Stimulated activated CD4-positive, alpha-beta T cell treated with anti-CD3 and anti-CD28 coated beads, TNF-alpha, amount 100 ng/mL, for 4 hours (primary cell): ENCODE measurements around the gene DTYMK.

ENCODE experiments used
- DNase-seq, 3 experiments: peaks; one replicate each; pipeline ENCODE4 v3.0.0-alpha.2; 2020; ENCODE audit warnings: low read depth in 3 of 3

DTYMK gene

GRCh38 chr2:241649927-241650326 lies 36.7 kb downstream of the DTYMK start:
- DNase-seq: no peak

- no peak for DNase-seq
Observed at GRCh38 chr2:241649404-241649803, 37.2 kb downstream of the DTYMK start.

GRCh38 chr2:241648453-241648852 lies 38.2 kb downstream of the DTYMK start:
- DNase-seq: no peak

- DNase-seq: no peak
Observed at GRCh38 chr2:241645915-241646645, 40.5 kb downstream of the DTYMK start.

- DNase-seq: no peak
Observed at GRCh38 chr2:241645056-241645914, 41.3 kb downstream of the DTYMK start.

- DNase-seq: no peak
Observed at GRCh38 chr2:241641631-241642030, 45.0 kb downstream of the DTYMK start.

- DNase-seq: no peak
Observed at GRCh38 chr2:241640165-241640795, 46.3 kb downstream of the DTYMK start.

- DNase-seq: no peak
Observed at GRCh38 chr2:241639385-241639784, 47.2 kb downstream of the DTYMK start.

GRCh38 chr2:241638940-241639339 lies 47.7 kb downstream of the DTYMK start:
- DNase-seq: no peak

GRCh38 chr2:241637795-241638660 lies 48.6 kb downstream of the DTYMK start:
- DNase-seq: peak in 1 of 3 experiments; percentile 61

GRCh38 chr2:241637018-241637794 lies 49.4 kb downstream of the DTYMK start, which contains the start of the genes ATG4B and THAP4:
Gene ATG4B (plus strand): TSS chr2:241637693. CDS start chr2:241637715, 22 bp downstream.
Gene THAP4 (minus strand): TSS chr2:241637158. CDS start chr2:241637017, 141 bp downstream.
- DNase-seq: peak; percentile 55 to 64 (median 57)

GRCh38 chr2:241636182-241637017 lies 50.2 kb downstream of the DTYMK start:
- DNase-seq: peak in 2 of 3 experiments; percentile 9 to 21

GRCh38 chr2:241635756-241636155 lies 50.9 kb downstream of the DTYMK start:
- no peak for DNase-seq

GRCh38 chr2:241633561-241633960 lies 53.1 kb downstream of the DTYMK start:
- DNase-seq: no peak

GRCh38 chr2:241632478-241633325 lies 53.9 kb downstream of the DTYMK start:
- no peak for DNase-seq

- DNase-seq: no peak
Observed at GRCh38 chr2:241629762-241630435, 56.7 kb downstream of the DTYMK start.

- DNase-seq: no peak
Observed at GRCh38 chr2:241627675-241628074, 58.9 kb downstream of the DTYMK start.
